NCI-H526 treated with DMSO at 0.1 percent for 48 hours (cell line): ENCODE results near the gene MIA2.
"Not testable (repeated sequence)": the region's sequence is repeated elsewhere in the genome, so short reads cannot be mapped to it uniquely, and the experiment has no call there.

Experiments used
- DNase-seq: peaks from one replicate; lab custom pipeline; 2025; lab: John Stamatoyannopoulos, UW

Gene MIA2

GRCh38 chr14:39268393-39268792 is 34.7 kb downstream of the MIA2 start:
- peak; percentile 9 for DNase-seq

GRCh38 chr14:39272918-39273317 is 39.2 kb downstream of the MIA2 start:
- no peak for DNase-seq

- DNase-seq = no peak
These were observed 41.7 kb downstream of the MIA2 start for GRCh38 chr14:39275395-39275794.

- DNase-seq = no peak
These were observed 42.3 kb downstream of the MIA2 start for GRCh38 chr14:39276005-39276404.

GRCh38 chr14:39276579-39277114 is 42.9 kb downstream of the MIA2 start:
- no peak for DNase-seq

- DNase-seq = no peak
These were observed 45.8 kb downstream of the MIA2 start for GRCh38 chr14:39279515-39279914.

- not testable (repeated sequence) for DNase-seq
These were observed 47.0 kb downstream of the MIA2 start for GRCh38 chr14:39280678-39281077.

- no peak for DNase-seq
These were observed 55.8 kb downstream of the MIA2 start for GRCh38 chr14:39289523-39289922.

GRCh38 chr14:39291701-39292100 is 58.0 kb downstream of the MIA2 start:
- DNase-seq = no peak

- DNase-seq = no peak
These were observed 59.9 kb downstream of the MIA2 start for GRCh38 chr14:39293629-39294028.

- DNase-seq = not testable (repeated sequence)
These were observed 66.7 kb downstream of the MIA2 start for GRCh38 chr14:39300389-39300788.

GRCh38 chr14:39302124-39302810 is 68.6 kb downstream of the MIA2 start:
- no peak for DNase-seq

GRCh38 chr14:39303115-39303514 is 69.4 kb downstream of the MIA2 start:
- DNase-seq = no peak

GRCh38 chr14:39307815-39308214 is 74.1 kb downstream of the MIA2 start:
- no peak for DNase-seq

GRCh38 chr14:39310051-39310450 is 76.3 kb downstream of the MIA2 start:
- DNase-seq = no peak

GRCh38 chr14:39315859-39316444 is 82.2 kb downstream of the MIA2 start:
- no peak for DNase-seq

- no peak for DNase-seq
These were observed 83.3 kb downstream of the MIA2 start for GRCh38 chr14:39316830-39317553.

GRCh38 chr14:39318574-39318973 is 84.9 kb downstream of the MIA2 start:
- DNase-seq = no peak

- no peak for DNase-seq
These were observed 85.7 kb downstream of the MIA2 start for GRCh38 chr14:39319381-39319780.

- DNase-seq = no peak
These were observed 86.6 kb downstream of the MIA2 start for GRCh38 chr14:39320318-39320717.

GRCh38 chr14:39322807-39323206 is 89.1 kb downstream of the MIA2 start:
- no peak for DNase-seq

- DNase-seq = no peak
These were observed 90.4 kb downstream of the MIA2 start for GRCh38 chr14:39324097-39324496.

GRCh38 chr14:39339003-39339402 is 105.3 kb downstream of the MIA2 start:
- no peak for DNase-seq
